Central memory CD4-positive, alpha-beta T cell (primary cell): ENCODE data around the gene TCEAL1.
"Not testable (repeated sequence)": the region's sequence is repeated elsewhere in the genome, so short reads cannot be mapped to it uniquely, and the experiment has no call there.

Experiments
- DNase-seq: peaks from one replicate; pipeline ENCODE4 v3.0.0; 2022

The TCEAL1 gene

DNA sequence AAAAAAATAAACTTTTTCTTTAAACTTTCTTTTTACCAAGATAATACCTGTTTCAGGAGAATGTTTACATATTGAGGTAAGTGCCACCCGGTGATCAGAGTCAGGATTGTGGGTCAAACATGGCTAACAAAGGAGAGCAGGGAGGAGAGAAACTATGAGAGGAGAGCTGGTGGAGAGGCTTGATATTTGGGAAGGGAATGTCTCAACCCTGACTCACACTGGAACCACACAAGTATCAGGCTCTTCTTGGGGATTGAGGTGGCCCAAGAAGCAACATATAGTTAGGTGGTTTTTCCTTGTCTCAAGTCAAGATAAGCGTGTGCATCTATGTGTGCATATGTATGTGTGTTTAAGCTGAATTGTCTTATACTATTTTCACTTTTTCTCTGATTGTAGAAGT is 6.7 kb downstream of the TCEAL1 start:
- DNase-seq = no peak

- DNase-seq = no peak
Observed at GRCh38 chrX:103637604-103638338, 9.0 kb downstream of the TCEAL1 start.

DNA sequence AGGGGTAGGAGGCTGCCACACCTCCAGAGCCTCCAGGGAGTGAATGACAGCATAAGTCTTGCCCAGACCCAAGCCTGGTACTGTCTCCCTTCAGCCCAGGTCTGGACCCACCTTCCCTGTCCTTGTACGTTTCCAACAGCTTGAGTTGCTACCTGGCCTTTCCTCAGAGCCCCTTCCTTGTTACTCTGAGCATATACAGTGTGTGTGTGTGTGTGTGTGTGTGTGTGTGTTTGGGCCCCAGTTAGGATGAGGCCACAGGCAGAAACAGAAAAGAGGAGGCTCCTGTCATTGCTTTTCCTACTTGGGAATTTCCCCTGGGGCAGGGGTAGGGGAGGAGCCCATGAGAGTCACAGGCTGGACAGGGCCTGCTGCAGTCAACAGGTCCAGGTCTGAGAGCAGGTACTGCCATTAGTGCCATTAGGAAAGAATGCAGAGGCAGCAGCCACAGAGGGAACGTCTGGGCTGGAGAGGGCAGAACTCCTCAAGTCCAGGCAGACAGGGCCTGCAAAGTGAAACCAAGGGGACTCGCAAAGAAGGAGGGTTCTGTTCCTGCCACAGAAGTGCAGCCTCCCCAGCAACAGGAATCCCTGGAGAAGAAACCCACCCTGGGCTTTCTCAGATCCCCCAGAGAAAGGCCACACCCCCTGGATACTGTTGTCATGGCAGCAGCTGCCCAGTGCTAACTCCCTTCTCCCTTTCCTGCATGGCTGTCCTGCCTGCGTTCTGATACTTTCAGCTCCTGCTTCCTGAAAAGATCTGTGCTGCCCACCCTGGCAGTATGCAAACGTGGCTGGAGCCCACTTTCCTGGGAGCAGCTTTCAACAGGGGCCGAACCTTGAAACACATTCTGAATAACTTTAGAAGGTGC is 9.9 kb downstream of the TCEAL1 start:
- not testable (repeated sequence) for DNase-seq

GRCh38 chrX:103640401-103641155 is 11.8 kb downstream of the TCEAL1 start:
- no peak for DNase-seq

DNA sequence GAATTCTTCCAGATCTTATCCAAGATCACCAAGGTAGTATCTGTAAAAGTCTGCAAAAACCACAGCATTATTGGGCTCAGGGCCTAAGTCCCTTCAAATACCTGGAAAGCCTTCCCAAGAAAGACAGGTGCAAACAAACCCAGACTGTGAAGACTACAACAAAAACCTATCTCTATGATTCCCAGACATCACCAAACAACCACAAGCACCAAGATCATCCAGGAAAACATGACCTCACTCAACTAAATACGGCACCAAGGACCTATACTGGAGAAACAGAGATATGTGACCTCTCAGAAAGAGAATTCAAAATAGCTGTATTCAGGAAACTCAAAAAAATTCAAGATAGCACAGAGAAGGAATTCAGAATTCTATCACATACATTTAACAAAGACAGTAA is 15.3 kb downstream of the TCEAL1 start:
- DNase-seq = no peak

DNA sequence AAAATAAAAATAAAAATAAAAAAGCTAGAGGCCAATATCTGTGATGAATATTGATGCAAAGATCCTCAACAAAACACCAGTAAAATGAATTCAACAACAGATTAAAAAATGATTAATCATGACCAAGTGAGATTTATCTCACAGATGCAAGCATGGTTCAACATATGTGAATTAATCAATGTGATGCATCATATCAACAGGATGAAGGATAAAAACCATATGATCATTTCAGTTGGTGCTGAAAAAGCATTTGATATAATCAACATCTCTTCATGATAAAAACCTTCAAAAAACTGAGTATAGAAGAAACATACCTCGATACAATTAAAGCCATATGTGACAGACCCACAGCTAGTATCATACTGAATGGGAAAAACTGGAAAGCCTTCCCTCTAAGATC is 18.9 kb downstream of the TCEAL1 start:
- no peak for DNase-seq

- DNase-seq = no peak
Observed at GRCh38 chrX:103651151-103651773, 22.5 kb downstream of the TCEAL1 start.

- DNase-seq = not testable (repeated sequence)
Observed at GRCh38 chrX:103655230-103656000, 26.6 kb downstream of the TCEAL1 start.

DNA sequence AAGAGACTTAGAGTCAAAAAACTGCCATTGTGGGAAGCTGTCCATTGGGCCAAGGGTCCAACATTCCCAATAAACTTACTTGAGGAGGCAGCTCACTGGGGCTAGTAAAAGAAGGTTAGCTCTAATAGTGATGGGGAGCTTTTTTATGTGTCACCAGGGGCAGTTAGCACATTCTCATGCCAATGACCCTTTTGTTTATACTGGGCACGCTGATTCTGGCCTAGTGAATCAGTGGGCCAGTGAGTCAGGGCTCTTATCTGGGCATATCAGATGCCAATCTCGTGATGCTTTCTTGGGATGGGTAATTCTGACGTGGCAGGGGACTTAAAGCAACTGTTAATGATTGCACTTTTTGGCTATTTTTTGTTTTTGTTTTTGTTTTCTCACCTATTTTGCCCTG is 27.8 kb downstream of the TCEAL1 start:
- no peak for DNase-seq

DNA sequence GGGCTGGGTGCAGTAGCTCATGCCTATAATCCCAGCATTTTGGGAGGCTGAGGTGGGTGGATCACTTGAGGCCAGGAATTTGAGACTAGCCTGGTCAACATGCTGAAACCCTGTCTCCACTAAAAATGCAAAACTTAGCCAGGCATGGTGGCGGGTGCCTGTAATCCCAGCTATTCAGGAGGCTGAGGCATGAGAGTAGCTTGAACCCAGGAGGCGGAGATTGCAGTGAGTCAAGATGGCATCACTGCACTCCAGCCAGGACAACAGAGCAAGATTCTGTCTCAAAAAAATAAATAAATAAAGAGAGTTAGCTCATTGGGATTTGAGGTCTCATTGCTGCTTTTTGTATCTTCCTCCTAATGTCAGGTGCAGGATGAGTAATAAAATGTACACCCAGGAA is 28.3 kb downstream of the TCEAL1 start:
- DNase-seq = not testable (repeated sequence)

- no peak for DNase-seq
Observed at GRCh38 chrX:103658681-103659433, 30.1 kb downstream of the TCEAL1 start.

DNA sequence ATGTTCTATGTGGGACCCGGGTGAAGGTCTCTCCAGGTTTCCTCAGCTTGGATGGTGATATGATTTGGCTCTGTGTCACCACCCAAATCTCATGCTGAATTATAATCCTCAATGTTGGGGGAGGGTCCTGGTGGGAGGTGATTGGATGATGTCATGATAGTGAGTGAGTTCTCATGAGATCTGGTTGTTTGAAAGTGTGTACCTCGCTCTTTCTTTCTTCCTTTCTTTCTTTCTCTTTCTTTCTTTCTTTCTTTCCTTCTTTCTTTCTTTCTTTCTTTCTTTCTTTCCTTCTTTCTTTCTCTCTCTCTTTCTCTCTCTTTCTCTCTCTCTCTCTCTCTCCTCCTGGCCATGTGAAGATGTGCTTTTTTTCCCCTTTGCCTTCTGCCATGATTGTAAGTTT is 30.7 kb downstream of the TCEAL1 start:
- DNase-seq = not testable (repeated sequence)

DNA sequence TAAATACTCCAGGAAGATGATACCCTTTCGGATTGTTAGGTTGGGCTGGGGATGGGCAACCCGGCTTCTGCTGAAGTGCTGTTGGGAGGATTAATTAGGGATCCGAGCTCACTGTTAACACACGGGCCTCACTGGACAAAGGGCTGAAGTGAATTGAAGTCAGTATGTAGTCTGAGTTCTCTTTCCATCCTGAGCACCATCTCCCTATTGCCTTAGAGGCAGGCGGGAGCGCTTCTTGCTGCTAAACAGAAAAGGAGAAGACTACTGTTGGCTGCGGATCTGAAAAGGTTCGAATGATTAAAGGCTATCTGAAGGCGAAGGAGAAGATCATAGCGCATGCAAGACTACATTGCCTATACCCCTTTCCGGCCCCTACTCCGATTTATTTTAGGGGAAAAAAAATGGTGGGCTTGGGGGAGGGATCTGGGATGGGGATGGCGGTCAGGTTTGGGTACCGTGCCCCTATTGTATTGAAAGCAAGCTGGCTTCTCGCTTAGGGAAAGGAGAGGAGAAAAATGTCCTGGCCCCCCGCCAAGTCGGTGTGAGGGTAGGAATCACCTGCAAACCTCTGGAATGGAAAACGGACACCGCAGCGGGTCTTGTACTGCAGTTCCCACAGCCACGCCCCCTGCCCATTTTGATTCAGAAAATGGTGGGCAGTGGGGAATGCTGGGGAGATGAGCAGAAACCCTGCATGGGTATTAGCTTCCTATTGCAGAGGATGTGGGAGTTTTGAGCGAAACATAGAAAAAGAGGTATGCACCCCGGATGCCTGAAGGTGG is 35.4 kb downstream of the TCEAL1 start:
- no peak for DNase-seq

DNA sequence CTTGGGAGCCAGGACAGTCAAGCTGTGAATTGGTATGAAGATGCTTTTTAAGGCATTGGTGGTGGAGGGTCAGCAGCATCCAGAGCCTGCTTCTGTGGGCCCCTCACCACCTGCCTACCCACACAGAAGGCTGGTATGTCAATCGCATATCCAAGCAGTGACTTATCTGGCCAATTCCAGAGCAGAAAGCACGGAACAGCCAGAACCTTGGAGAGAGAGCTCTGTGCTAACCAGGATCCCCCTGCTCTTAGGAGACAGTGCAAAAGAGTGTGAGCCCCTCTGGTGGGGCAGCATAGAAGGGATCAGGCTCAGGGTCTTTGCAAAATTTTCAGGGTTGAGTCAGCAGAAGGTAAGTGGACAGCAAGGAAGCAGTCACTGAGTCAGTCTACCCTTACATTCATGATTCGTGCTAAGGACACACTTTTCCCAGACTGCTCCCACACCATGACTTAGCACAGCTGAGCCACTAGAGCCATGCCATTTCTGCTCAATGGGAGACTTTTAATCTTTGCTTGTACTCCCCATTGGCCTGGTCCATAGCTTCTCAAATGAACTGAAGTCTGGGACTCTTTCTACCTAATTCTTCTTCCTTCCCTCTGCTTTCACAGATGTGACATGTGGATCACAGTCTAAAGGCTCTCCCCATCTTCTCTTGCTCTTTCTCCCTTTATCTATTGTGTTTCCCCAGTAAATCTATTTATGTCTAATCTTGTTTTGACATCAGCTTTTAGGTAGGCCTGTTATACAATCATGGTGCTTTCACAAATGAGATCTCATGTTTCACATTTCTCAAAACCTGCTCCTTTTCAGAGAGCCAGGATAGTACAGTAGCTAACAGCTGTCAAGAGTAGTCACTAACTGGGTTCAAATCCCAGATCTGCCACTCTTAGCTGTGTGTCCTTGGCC is 37.7 kb downstream of the TCEAL1 start:
- DNase-seq = no peak

- DNase-seq = no peak
Observed at GRCh38 chrX:103669745-103670144, 41.0 kb downstream of the TCEAL1 start.

- no peak for DNase-seq
Observed at GRCh38 chrX:103674531-103675454, 46.0 kb downstream of the TCEAL1 start.

GRCh38 chrX:103678199-103678993 is 49.6 kb downstream of the TCEAL1 start:
- DNase-seq = no peak
